HCT116 (cell line): ENCODE measurements around the gene SPDL1.

ENCODE experiments used
- POLR2AphosphoS5 ChIP-seq: IDR thresholded peaks from 2 replicates; pipeline ENCODE4 v1.6.1; 2011; ENCODE audit warnings: mild to moderate bottlenecking, low read depth, low read length, moderate library complexity
- TF ChIP-seq, protein P1 (sequence below): IDR thresholded peaks from 2 replicates; pipeline ENCODE4 v1.6.1; 2011; ENCODE audit warnings: mild to moderate bottlenecking, low read length, moderate library complexity; ENCODE audit not compliant: insufficient replicate concordance; ENCODE audit errors: extremely low read depth

- TF ChIP-seq POLR2AphosphoS5, result no peak
- TF ChIP-seq, protein P1, sequence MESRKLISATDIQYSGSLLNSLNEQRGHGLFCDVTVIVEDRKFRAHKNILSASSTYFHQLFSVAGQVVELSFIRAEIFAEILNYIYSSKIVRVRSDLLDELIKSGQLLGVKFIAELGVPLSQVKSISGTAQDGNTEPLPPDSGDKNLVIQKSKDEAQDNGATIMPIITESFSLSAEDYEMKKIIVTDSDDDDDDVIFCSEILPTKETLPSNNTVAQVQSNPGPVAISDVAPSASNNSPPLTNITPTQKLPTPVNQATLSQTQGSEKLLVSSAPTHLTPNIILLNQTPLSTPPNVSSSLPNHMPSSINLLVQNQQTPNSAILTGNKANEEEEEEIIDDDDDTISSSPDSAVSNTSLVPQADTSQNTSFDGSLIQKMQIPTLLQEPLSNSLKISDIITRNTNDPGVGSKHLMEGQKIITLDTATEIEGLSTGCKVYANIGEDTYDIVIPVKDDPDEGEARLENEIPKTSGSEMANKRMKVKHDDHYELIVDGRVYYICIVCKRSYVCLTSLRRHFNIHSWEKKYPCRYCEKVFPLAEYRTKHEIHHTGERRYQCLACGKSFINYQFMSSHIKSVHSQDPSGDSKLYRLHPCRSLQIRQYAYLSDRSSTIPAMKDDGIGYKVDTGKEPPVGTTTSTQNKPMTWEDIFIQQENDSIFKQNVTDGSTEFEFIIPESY, result no peak
Observed at GRCh38 chr5:169635936-169636335, 52.4 kb downstream of the SPDL1 start.
